VCaP (cell line): ENCODE data around the gene MTR.

Experiments used
- H3K27ac ChIP-seq: fragments of 450-650 bp; 2 replicates; pipeline ENCODE4 v1.5.1; 2017
- TF ChIP-seq, protein P1 (sequence below): fragments of 450-650 bp; conservative IDR thresholded peaks from 2 replicates; pipeline ENCODE4 v1.5.1; 2017; ENCODE audit warnings: mild to moderate bottlenecking, moderate library complexity

MTR gene

DNA sequence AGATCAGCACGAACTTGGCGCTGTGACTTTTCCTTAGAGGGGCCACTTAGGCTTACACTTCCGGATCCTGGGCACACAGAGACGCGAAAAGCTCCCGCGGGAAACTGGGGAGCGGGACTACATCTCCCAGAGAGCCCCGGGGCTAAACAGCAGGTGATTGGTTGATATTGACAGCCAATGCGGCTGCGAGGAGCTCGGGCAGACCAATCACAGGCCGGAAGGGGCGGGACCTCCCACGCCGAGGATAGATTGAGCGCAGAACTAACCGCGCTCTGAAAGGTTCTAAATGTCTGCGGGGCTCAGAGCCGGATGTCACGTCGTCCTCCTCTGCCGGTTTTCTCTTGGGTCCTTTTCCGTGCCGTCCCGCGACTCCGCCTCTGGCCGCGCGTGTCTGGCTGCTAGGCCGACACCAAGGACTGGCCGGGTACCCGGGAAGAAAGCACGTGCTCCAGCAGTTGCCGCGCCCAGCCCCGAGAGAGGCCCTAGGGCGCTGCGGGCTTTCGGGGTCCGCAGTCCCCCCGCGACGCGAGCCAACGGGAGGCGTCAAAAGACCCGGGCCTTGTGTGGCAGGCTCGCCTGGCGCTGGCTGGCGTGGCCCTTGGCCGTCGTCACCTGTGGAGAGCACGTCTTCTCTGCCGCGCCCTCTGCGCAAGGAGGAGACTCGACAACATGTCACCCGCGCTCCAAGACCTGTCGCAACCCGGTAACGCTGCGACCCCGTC, at the start of gene MTR:
Gene MTR, plus strand, starts transcription at position 258 of the 722 bp plus-strand sequence. Its CDS starts 412 bp downstream, at position 670.
- TF ChIP-seq, protein P1, sequence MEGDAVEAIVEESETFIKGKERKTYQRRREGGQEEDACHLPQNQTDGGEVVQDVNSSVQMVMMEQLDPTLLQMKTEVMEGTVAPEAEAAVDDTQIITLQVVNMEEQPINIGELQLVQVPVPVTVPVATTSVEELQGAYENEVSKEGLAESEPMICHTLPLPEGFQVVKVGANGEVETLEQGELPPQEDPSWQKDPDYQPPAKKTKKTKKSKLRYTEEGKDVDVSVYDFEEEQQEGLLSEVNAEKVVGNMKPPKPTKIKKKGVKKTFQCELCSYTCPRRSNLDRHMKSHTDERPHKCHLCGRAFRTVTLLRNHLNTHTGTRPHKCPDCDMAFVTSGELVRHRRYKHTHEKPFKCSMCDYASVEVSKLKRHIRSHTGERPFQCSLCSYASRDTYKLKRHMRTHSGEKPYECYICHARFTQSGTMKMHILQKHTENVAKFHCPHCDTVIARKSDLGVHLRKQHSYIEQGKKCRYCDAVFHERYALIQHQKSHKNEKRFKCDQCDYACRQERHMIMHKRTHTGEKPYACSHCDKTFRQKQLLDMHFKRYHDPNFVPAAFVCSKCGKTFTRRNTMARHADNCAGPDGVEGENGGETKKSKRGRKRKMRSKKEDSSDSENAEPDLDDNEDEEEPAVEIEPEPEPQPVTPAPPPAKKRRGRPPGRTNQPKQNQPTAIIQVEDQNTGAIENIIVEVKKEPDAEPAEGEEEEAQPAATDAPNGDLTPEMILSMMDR, result no peak
- H3K27ac ChIP-seq, result peak within 1 kb of the TSS; percentile 82

DNA sequence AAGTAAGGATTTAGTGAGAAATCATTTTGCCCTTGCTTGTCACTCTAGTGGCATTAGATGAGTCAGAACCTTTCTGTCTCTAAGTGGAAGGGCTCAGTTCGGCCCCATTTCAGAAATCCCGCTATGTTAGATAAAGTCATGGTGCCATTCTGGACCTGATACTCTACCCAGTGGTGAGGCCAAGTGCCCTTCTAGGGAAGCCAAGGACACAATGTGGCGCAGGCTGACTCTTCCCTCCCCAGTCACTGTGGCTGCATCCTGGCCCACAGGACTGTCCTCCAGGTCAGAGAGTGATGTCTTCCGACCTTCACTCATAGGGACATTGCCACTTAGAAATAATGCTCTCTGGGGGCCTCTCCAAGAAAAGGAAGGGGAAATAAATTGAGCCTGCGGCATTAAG, 48.3 kb upstream of the MTR start:
- no peak overlapping the region for H3K27ac ChIP-seq
- TF ChIP-seq, protein P1, result no peak

DNA sequence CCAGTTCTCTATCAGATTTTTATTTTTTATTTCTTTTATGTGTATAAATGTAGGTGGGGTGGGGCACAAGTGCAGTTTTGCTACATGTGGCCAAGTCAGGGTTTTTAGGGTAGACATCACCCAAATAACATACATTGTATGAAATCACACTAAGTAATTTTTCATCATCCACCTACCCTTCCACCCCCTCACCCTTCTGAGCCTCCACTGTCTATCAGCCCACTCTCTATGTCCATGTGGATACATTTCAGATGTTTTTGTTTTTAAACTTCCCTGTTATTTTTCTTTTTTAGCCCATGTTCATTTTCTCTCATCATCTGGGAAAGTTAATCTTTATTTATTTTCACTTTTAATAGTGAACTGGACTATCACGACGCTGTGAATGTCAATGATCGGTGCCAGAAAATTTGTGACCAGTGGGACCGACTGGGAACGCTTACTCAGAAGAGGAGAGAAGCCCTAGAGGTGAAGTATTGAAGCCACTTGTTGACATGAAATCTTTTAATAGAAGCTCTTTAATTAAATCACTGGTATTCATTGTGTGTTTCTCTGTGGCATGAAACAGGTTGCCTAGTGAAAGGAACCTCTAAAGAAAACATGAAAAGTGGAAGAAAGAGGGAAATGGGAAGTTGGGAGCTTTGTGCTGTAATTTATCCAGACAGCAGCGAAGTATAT, 47.6 kb upstream of the MTR start:
- H3K27ac ChIP-seq, result no peak overlapping the region
- TF ChIP-seq, protein P1, result no peak

DNA sequence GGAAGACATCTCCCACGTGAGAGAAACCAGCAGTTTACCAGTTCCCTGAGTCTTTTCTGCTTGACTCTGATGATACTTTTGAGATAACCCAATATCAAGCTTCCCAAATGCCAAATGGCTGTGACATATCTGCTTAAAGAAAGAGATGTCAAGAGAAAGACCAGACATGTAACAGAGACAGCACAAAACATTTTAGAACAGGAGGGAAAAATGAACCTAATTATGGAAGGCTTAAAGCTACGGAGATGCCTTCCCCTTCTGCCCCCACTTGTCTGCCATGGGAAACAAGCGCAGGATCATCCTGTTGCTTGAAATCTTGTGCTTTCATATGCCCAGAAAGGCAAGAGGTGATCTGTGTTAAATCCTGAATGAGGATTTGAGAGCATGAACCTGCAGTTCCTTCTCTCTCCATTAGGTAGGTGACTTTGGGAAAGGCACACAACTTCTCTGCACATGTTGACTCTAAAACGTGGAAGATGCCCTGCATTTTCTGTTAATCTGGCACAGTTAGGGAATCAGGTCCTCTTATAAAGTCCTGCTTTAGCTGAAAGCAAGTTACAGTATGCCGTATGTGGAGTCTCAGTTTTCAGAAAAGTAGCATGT, 46.7 kb upstream of the MTR start:
- H3K27ac ChIP-seq, result no peak overlapping the region
- TF ChIP-seq, protein P1, result peak; percentile 45

DNA sequence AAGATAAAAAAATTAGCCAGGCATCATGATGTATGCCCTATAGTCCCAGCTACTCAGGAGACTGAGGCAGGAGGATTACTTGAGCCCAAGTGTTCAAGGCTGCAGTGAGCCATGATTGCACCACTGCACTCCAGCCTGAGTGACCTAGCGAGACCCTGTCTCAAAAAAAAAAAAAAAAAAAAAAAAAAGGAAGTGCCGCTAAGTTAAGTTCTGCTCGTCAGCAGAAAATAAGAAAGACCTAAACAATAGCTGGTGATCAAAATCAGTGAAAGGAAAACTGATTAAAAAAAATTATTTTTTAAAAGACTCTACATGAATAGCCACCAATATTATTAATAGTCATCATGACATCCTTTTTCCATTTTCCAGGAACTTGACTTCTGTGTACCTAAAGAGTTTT, 44.2 kb upstream of the MTR start:
- H3K27ac ChIP-seq, result no peak overlapping the region
- TF ChIP-seq, protein P1, result no peak

DNA sequence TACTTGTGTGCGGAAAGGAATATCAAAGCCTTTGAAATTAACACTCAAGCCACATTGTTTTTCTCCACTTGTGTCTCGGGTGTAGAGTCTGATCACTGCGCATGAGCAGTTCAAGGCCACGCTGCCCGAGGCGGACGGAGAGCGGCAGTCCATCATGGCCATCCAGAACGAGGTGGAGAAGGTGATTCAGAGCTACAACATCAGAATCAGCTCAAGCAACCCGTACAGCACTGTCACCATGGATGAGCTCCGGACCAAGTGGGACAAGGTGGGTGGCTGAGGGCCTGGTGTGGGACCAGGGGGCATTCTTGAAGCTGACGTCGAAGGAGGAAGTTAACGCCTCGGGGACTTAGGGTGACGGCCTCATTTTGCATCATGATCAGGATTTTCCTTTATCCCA, 43.7 kb upstream of the MTR start:
- H3K27ac ChIP-seq, result no peak overlapping the region
- TF ChIP-seq, protein P1, result no peak

DNA sequence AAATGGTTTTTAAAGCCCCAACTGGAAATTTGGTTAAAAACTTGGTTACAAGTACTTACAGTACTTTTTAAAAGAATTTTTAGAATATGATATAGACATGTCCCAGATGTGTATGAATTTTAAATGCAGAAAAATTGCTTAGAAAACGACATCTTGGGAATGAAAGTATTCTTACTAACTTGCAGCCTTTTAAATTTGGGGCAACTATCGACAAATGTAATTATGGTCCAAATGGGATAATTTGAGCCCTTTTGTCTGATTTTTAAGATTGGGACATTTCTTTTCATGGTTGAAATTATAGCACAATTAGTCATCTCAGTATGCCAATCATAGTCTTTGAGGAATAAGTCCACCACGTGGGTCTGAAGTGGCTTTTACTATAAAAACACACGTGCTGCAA, 43.2 kb upstream of the MTR start:
- TF ChIP-seq, protein P1, result no peak
- no peak overlapping the region for H3K27ac ChIP-seq
